ENCODE data around the gene IGFBPL1. TPM values are rescaled to one million over a fixed set of nuclear protein-coding genes. Genes with fewer than 3 reads are reported as not detected.

The IGFBPL1 gene
- total and polyA plus RNA-seq, 10 of the 15 experiments (the other 5 are each of a cell fraction or from before 2014, with no cell fraction given), result 0.25 TPM; not detected in 9

- SMC1A ChIA-PET (ENCODE audit: uncharacterized antibody, unreplicated experiment), result interaction anchor here (1.4 to 1.9 kb wide), 2 partner anchors 31 to 36 kb away, joined by 3 to 9 read pairs; no protein-coding TSS in a partner anchor
- H3K9ac ChIP-seq (ENCODE audit: control insufficient read depth, insufficient read depth, low read length), result no peak overlapping the region
- DNase-seq (ENCODE audit: low read depth, low spot score) (no peak), ATAC-seq (no peak), FAIRE-seq (no peak)
- CTCF ChIA-PET, result interaction anchor here (0.8 to 3.0 kb wide), 7 partner anchors 27 to 499 kb away, joined by 3 to 13 read pairs (median 9); no protein-coding TSS in a partner anchor
- H3K4me2 ChIP-seq (ENCODE audit: control insufficient read depth, insufficient read depth), result no peak overlapping the region
- no peaks in the 10 kb centered on the region for H3K79me2 ChIP-seq (ENCODE audit: control insufficient read depth, insufficient read depth, low read length)
- H3K9me3 ChIP-seq (replicated peaks; ENCODE audit: control insufficient read depth, insufficient read depth, low read length), result no peaks in the 10 kb centered on the region
- H3K27ac ChIP-seq (ENCODE audit: control insufficient read depth, insufficient read depth), result no peak overlapping the region
- no TSS peak for BruUV-seq (replicated peaks)
- no peaks in the 10 kb centered on the region for H3K4me1 ChIP-seq (ENCODE audit: control insufficient read depth, insufficient read depth, low read length)
- H3K27me3 ChIP-seq (replicated peaks in 1 of 2; ENCODE audit: control insufficient read depth in 2 of 2, insufficient read depth in 2 of 2, low read length in 1 of 2), result no peaks in the 10 kb centered on the region; a peak in 2 of 4 replicates
- H3K36me3 ChIP-seq (ENCODE audit: control insufficient read depth in 2 of 2, insufficient read depth in 2 of 2, low read length in 1 of 2), result peaks cover 1 to 2% of the 10 kb centered on the region in 2 experiments; a peak in 2 of 4 replicates
- POLR2A ChIA-PET, result no interaction called here
- no peak overlapping the region for H2AFZ ChIP-seq (ENCODE audit: control insufficient read depth, low read depth, low read length)
- in situ Hi-C loops (cut with MboI) (no loop called here), intact Hi-C loops (cut with micrococcal nuclease; ENCODE audit: unreplicated experiment) (loop anchor here (2.0 kb wide), 2 partner anchors 313 to 489 kb away; no protein-coding TSS in a partner anchor)
- no peak overlapping the region for H3K4me3 ChIP-seq
- no peaks in the 10 kb centered on the region for H4K20me1 ChIP-seq (ENCODE audit: control insufficient read depth, insufficient read depth)
- WGBS (ENCODE audit: insufficient coverage, insufficient replicate concordance, low lambda C conversion rate, missing lambda C conversion rate), result 26% methylated on average over 6 of the region's 6 CpGs
- RAD21 ChIA-PET (ENCODE audit: unreplicated experiment), result interaction anchor here (0.6 to 3.2 kb wide), 5 partner anchors 15 to 488 kb away, joined by 3 to 17 read pairs (median 4); no protein-coding TSS in a partner anchor
- no peak for TF ChIP-seq CBX3 (IDR thresholded peaks at IDR 0.05; ENCODE audit: borderline replicate concordance, low read depth)
- no peak for TF ChIP-seq MYC (IDR thresholded peaks at IDR 0.05; ENCODE audit: insufficient read depth, insufficient read length, insufficient replicate concordance, low read length, severe bottlenecking)
- no peak for TF ChIP-seq CHD2 (IDR thresholded peaks at IDR 0.05; ENCODE audit: borderline replicate concordance, low read depth, low read length)
- TF ChIP-seq IKZF2 (IDR thresholded peaks at IDR 0.05), result no peak
- TF ChIP-seq SRF (IDR thresholded peaks at IDR 0.05; ENCODE audit: low read depth in 2 of 2, low read length in 2 of 2), result no peak
- no peak for TF ChIP-seq LARP7 (IDR thresholded peaks at IDR 0.05)
- no peak for TF ChIP-seq ZBED1 (IDR thresholded peaks at IDR 0.05; ENCODE audit: borderline replicate concordance)
- TF ChIP-seq MTA2 (IDR thresholded peaks at IDR 0.05; ENCODE audit: low read depth), result no peak
- TF ChIP-seq RAD21 (IDR thresholded peaks at IDR 0.05; ENCODE audit: insufficient read depth, low read depth, low read length), result no peak
- TF ChIP-seq IKZF1 (conservative IDR thresholded peaks at IDR 0.05), result no peak
- TF ChIP-seq USF1 (IDR thresholded peaks at IDR 0.05; ENCODE audit: borderline replicate concordance, extremely low read length, insufficient read depth, low read depth, low read length), result no peak
- no peak for TF ChIP-seq E4F1 (IDR thresholded peaks at IDR 0.05; ENCODE audit: borderline replicate concordance, partially characterized antibody)
- no peak for TF ChIP-seq ZBTB4 (CRISPR knock-in tag; IDR thresholded peaks at IDR 0.05)
- no peak for TF ChIP-seq HSF1 (IDR thresholded peaks at IDR 0.05; ENCODE audit: low read depth, low read length)
Observed at GRCh38 chr9:38401994-38402393, 22.3 kb downstream of the IGFBPL1 start.
